BLaER1 treated with 17β-estradiol and CSF1 and Interleukin-3, amounts not matched to agents 10 nM and 100 nM (cell line): Measurements from ENCODE around the gene ELMOD1.

Experiments
- H3K27ac ChIP-seq, 11 experiments: shearing (Covaris generic); formaldehyde crosslinking; 2 replicates each; pipeline ENCODE4 v1.8.1; 2022
- H3K27me3 ChIP-seq, 11 experiments: shearing (Covaris generic); formaldehyde crosslinking; 2 replicates each; pipeline ENCODE4 v1.8.1; 2022
- H3K36me3 ChIP-seq, 11 experiments: shearing (Covaris generic); formaldehyde crosslinking; 2 replicates each; pipeline ENCODE4 v1.8.1; 2022
- H3K4me1 ChIP-seq, 10 experiments: shearing (Covaris generic); formaldehyde crosslinking; 2 replicates each; pipeline ENCODE4 v1.8.1; 2022
- H3K4me2 ChIP-seq, 11 experiments: shearing (Covaris generic); formaldehyde crosslinking; 2 replicates each; pipeline ENCODE4 v1.8.1; 2022
- H3K4me3 ChIP-seq, 10 experiments: shearing (Covaris generic); formaldehyde crosslinking; 2 replicates each; pipeline ENCODE4 v1.8.1; 2022
- H3K9ac ChIP-seq, 11 experiments: shearing (Covaris generic); formaldehyde crosslinking; 2 replicates each; pipeline ENCODE4 v1.8.1; 2022
- H3K9me3 ChIP-seq, 11 experiments: shearing (Covaris generic); formaldehyde crosslinking; replicated peaks in 1 of 11; 2 replicates each; pipeline ENCODE4 v1.8.1; 2022
- H4K20me1 ChIP-seq, 11 experiments: shearing (Covaris generic); formaldehyde crosslinking; 2 replicates each; pipeline ENCODE4 v1.8.1; 2022
- Cebpa-rat ChIP-seq, 11 experiments: shearing (Covaris generic); IDR thresholded peaks; 2 replicates each; pipeline ENCODE4 v1.8.1; 2022

The ELMOD1 gene

DNA sequence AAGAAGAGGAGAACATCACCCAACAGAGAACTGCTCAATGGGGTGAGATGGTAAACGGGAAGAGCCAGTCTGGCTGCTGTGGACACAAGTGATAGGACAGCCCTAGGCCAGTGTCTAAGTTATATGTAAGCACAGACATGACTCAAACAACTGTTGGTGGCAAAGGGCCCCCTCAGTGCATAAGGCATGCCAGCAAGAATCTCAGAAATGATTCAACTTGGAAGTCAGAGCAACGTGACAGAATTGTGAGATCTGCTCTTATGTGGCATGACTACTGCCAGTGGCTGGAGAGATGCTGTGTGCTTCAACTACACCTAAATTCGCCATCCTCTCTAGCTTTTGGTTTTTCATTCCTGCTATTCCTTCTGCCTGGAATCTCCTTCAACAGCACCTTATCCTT, 113.5 kb downstream of the ELMOD1 start:
- H3K9me3 ChIP-seq = no peaks in the 10 kb centered on the region
- H3K36me3 ChIP-seq = no peaks in the 10 kb centered on the region
- H3K27me3 ChIP-seq = no peaks in the 10 kb centered on the region
- no peak for TF ChIP-seq Cebpa-rat (IDR thresholded peaks at IDR 0.05)
- no peak overlapping the region for H3K27ac ChIP-seq
- H3K4me3 ChIP-seq = no peak overlapping the region
- no peak overlapping the region for H3K9ac ChIP-seq
- no peaks in the 10 kb centered on the region for H3K4me1 ChIP-seq
- no peaks in the 10 kb centered on the region for H4K20me1 ChIP-seq
- H3K4me2 ChIP-seq = no peak overlapping the region

DNA sequence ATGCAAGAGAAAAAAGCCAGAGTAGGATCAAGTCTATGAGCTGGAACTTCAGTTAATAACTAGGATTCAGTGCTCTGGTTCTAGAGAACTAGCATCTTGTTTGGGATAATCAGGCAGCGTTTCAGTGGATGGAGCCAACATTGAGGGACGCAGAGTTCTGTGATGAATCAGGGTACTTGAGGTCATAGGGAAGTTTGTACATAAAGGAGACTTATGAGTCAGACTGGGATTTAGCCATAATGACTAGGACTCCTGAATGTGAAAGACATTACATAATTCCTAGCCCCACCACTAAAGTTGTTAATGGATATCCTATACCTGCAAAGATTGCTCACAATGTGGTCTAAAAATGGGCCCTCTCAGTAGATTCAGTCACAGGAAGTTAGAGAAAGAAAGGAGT, 114.1 kb downstream of the ELMOD1 start:
- H3K9me3 ChIP-seq = no peaks in the 10 kb centered on the region
- no peaks in the 10 kb centered on the region for H3K4me1 ChIP-seq
- H3K4me2 ChIP-seq = no peak overlapping the region
- H3K27ac ChIP-seq = no peak overlapping the region
- no peaks in the 10 kb centered on the region for H3K36me3 ChIP-seq
- H3K4me3 ChIP-seq = no peak overlapping the region
- no peak overlapping the region for H3K9ac ChIP-seq
- H3K27me3 ChIP-seq = no peaks in the 10 kb centered on the region
- H4K20me1 ChIP-seq = no peaks in the 10 kb centered on the region
- no peak for TF ChIP-seq Cebpa-rat (IDR thresholded peaks at IDR 0.05)

GRCh38 chr11:107706531-107706930, 115.6 kb downstream of the ELMOD1 start:
- no peaks in the 10 kb centered on the region for H3K4me1 ChIP-seq
- H3K27ac ChIP-seq = no peak overlapping the region
- no peaks in the 10 kb centered on the region for H4K20me1 ChIP-seq
- H3K9ac ChIP-seq = no peak overlapping the region
- H3K4me2 ChIP-seq = no peak overlapping the region
- H3K27me3 ChIP-seq = no peaks in the 10 kb centered on the region
- H3K36me3 ChIP-seq = no peaks in the 10 kb centered on the region
- TF ChIP-seq Cebpa-rat (IDR thresholded peaks at IDR 0.05) = no peak
- no peak overlapping the region for H3K4me3 ChIP-seq
- H3K9me3 ChIP-seq = no peaks in the 10 kb centered on the region

DNA sequence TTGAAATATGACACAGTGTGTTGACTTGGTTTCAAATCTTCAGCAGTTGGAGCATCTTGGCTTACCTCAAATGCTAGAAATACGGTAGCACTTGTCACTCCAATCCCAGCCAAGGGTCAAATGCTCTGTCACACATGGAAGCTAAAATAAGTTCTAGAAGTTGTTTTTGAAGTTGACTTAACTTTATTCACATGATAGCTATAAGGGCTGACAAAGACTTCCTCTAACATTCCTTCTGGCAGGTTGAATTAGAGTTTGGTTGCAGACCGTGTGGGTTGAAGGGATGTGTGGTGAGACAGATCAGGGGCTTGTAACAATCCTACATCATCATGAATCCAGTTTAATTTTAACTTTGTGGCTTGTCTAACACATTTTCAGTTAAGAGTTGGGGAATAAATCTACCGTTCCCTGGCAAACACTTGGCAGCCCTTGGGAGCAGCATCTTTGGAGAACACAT, 116.3 kb downstream of the ELMOD1 start:
- no peaks in the 10 kb centered on the region for H4K20me1 ChIP-seq
- no peaks in the 10 kb centered on the region for H3K4me1 ChIP-seq
- H3K9me3 ChIP-seq = no peaks in the 10 kb centered on the region
- H3K4me3 ChIP-seq = no peak overlapping the region
- H3K4me2 ChIP-seq = no peak overlapping the region
- H3K36me3 ChIP-seq = no peaks in the 10 kb centered on the region
- H3K9ac ChIP-seq = no peak overlapping the region
- no peaks in the 10 kb centered on the region for H3K27me3 ChIP-seq
- TF ChIP-seq Cebpa-rat (IDR thresholded peaks at IDR 0.05) = no peak
- no peak overlapping the region for H3K27ac ChIP-seq

- Histone ChIP-seq H3K4me3 (no peak overlapping the region), H3K9ac (no peak overlapping the region), H3K4me1 (no peaks in the 10 kb centered on the region), H4K20me1 (no peaks in the 10 kb centered on the region), H3K27me3 (no peaks in the 10 kb centered on the region), H3K9me3 (no peaks in the 10 kb centered on the region), H3K4me2 (no peak overlapping the region), H3K27ac (no peak overlapping the region), H3K36me3 (no peaks in the 10 kb centered on the region)
- no peak for TF ChIP-seq Cebpa-rat (IDR thresholded peaks at IDR 0.05)
Measured at GRCh38 chr11:107707807-107708206, 116.9 kb downstream of the ELMOD1 start.

GRCh38 chr11:107708792-107709191, 117.8 kb downstream of the ELMOD1 start:
- Histone ChIP-seq H3K36me3 (no peaks in the 10 kb centered on the region), H3K4me3 (no peak overlapping the region), H4K20me1 (no peaks in the 10 kb centered on the region), H3K27me3 (no peaks in the 10 kb centered on the region), H3K9ac (no peak overlapping the region), H3K27ac (no peak overlapping the region), H3K9me3 (no peaks in the 10 kb centered on the region), H3K4me1 (no peaks in the 10 kb centered on the region), H3K4me2 (no peak overlapping the region)
- TF ChIP-seq Cebpa-rat (IDR thresholded peaks at IDR 0.05) = no peak

DNA sequence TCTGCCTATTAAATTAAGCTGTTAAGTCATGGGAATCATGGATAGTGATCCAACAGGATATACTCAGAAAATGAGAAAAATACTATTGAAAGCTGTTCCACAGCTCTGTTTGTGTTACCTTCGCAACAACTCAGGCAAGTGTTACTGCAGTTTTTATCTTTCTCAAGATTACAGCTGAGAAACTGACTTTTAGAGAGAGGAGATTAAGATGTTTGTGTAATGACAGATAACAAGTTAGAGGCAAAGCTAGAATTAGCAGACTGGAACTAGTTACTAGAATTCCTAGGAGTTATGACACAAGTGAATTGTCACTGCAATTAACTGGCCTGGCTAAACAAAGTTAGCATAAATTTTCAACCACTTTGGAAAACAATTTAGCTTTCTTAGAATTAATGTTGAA, 119.4 kb downstream of the ELMOD1 start:
- no peak overlapping the region for H3K27ac ChIP-seq
- no peaks in the 10 kb centered on the region for H3K27me3 ChIP-seq
- H3K9me3 ChIP-seq = no peaks in the 10 kb centered on the region
- no peaks in the 10 kb centered on the region for H3K4me1 ChIP-seq
- H4K20me1 ChIP-seq = no peaks in the 10 kb centered on the region
- H3K36me3 ChIP-seq = no peaks in the 10 kb centered on the region
- no peak overlapping the region for H3K4me2 ChIP-seq
- H3K4me3 ChIP-seq = no peak overlapping the region
- TF ChIP-seq Cebpa-rat (IDR thresholded peaks at IDR 0.05) = no peak
- no peak overlapping the region for H3K9ac ChIP-seq

DNA sequence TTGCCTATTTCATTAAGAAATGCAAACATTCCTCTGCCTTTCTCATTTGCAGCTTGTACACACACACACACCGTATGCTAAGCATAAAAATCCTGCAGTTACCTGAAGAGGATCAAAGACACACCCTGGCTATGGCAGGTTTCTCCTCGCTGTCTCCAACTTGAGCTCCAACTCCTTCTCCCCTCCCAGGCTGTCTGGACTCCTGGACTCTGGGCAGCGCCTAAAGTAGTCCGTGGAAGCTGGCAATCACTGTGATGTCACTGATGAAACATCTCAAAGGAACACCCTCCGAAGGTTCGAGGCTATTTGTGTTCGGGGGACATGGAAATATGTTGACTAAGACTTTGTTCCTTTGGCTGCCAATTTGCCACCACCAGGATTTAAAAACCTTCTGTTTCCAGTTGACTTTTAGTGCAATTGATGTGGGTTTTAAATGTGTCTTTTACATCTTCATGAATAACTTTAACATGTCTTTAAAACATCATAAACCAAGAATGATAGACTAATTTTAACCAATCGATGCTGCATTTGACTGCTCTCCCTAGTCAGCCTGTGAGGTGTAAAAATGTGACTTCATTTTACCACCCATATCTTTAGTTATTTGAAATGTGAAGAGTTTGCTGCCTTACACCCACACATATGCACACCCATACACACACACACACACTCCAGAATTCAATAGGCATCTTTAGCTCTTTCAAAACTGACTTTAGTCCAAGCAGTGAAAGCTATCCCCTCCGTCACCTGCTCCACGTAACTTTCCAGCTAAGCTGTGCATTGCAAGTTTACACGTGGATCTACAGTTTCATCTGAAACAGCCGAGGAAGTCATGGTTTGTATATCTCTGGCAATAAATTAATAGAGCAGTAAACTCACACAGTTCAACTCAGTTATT, 121.2 kb downstream of the ELMOD1 start, which contains the start of gene SLN:
SLN (minus strand) TSS at position 196 of the 895 bp plus-strand sequence.
- Histone ChIP-seq H4K20me1 (no peaks in the 10 kb centered on the region), H3K9ac (no peak within 1 kb of the TSS), H3K4me1 (no peaks in the 10 kb centered on the region), H3K36me3 (no peaks in the 10 kb centered on the region), H3K27me3 (no peaks in the 10 kb centered on the region), H3K4me3 (no peak within 1 kb of the TSS), H3K9me3 (0 out of 22 replicates have a peak, but pooled peaks cover 0 to 3% (median 0%) of the 10 kb centered on the region in 11 experiments), H3K27ac (no peak within 1 kb of the TSS), H3K4me2 (no peak within 1 kb of the TSS)
- TF ChIP-seq Cebpa-rat (IDR thresholded peaks at IDR 0.05) = no peak

- 0 out of 22 replicates have a peak, but pooled peaks cover 0 to 3% (median 0%) of the 10 kb centered on the region in 11 experiments for H3K9me3 ChIP-seq
- H3K4me1 ChIP-seq = no peaks in the 10 kb centered on the region
- no peaks in the 10 kb centered on the region for H3K36me3 ChIP-seq
- H4K20me1 ChIP-seq = no peaks in the 10 kb centered on the region
- H3K27me3 ChIP-seq = no peaks in the 10 kb centered on the region
- H3K9ac ChIP-seq = no peak overlapping the region
- H3K27ac ChIP-seq = no peak overlapping the region
- no peak overlapping the region for H3K4me2 ChIP-seq
- H3K4me3 ChIP-seq = no peak overlapping the region
- TF ChIP-seq Cebpa-rat (IDR thresholded peaks at IDR 0.05) = no peak
Measured at GRCh38 chr11:107713009-107713408, 122.1 kb downstream of the ELMOD1 start.
